Neural progenitor cell (in vitro differentiated cells): Measurements from ENCODE around the gene OGDH. TPM values are rescaled to one million over a fixed set of nuclear protein-coding genes. Genes with fewer than 3 reads are reported as not detected.
"Not testable (repeated sequence)": the region's sequence is repeated elsewhere in the genome, so short reads cannot be mapped to it uniquely, and the experiment has no call there.

Source experiments
- DNase-seq: peaks from one replicate; pipeline ENCODE4 v3.0.0-alpha.2; 2016; ENCODE audit warnings: low spot score
- H2AFZ ChIP-seq: fragments of 200-600 bp; sonication (generic); replicated peaks from 2 replicates; pipeline ENCODE4 v1.6.1; 2016; ENCODE audit warnings: antibody characterized with exemption
- H3F3A ChIP-seq: fragments of 200-600 bp; sonication (generic); 2 replicates; pipeline ENCODE4 v1.6.1; 2016; ENCODE audit warnings: antibody characterized with exemption, low read depth
- H3K27ac ChIP-seq: fragments of 200-600 bp; sonication (generic); 2 replicates; pipeline ENCODE4 v1.5.1; 2016; ENCODE audit warnings: mild to moderate bottlenecking
- H3K27me3 ChIP-seq: fragments of 200-600 bp; sonication (generic); 2 replicates; pipeline ENCODE4 v1.6.1; 2016; ENCODE audit warnings: mild to moderate bottlenecking, moderate library complexity
- H3K36me3 ChIP-seq: fragments of 200-600 bp; sonication (generic); 2 replicates; pipeline ENCODE4 v1.5.1; 2016
- H3K4me1 ChIP-seq: fragments of 200-600 bp; sonication (generic); 2 replicates; pipeline ENCODE4 v1.6.1; 2016; ENCODE audit warnings: mixed run types
- H3K4me2 ChIP-seq: fragments of 200-600 bp; sonication (generic); 2 replicates; pipeline ENCODE4 v1.6.1; 2016
- H3K4me3 ChIP-seq: fragments of 200-600 bp; sonication (generic); 2 replicates; pipeline ENCODE4 v1.5.1; 2016
- H3K79me2 ChIP-seq: fragments of 200-600 bp; sonication (generic); 2 replicates; pipeline ENCODE4 v1.6.1; 2016; ENCODE audit warnings: low read depth
- H3K9ac ChIP-seq: fragments of 200-600 bp; sonication (generic); 2 replicates; pipeline ENCODE4 v1.6.1; 2016
- H3K9me3 ChIP-seq: fragments of 200-600 bp; sonication (generic); 2 replicates; pipeline ENCODE4 v1.5.1; 2016; ENCODE audit warnings: low read depth
- H4K20me1 ChIP-seq: fragments of 200-600 bp; sonication (generic); 2 replicates; pipeline ENCODE4 v1.6.1; 2016; ENCODE audit warnings: low read depth
- H3K27ac Mint-ChIP-seq: 3 replicates; pipeline ENCODE4 v1.8.0; 2021; ENCODE audit warnings: mixed read lengths
- H3K27me3 Mint-ChIP-seq: 2 replicates; pipeline ENCODE4 v1.8.0; 2022; ENCODE audit warnings: low read depth, mild to moderate bottlenecking, inconsistent platforms, moderate library complexity, mixed read lengths; ENCODE audit not compliant: insufficient read depth
- H3K36me3 Mint-ChIP-seq: 3 replicates; pipeline ENCODE4 v1.8.0; 2021; ENCODE audit warnings: mixed read lengths
- H3K4me1 Mint-ChIP-seq: 3 replicates; pipeline ENCODE4 v1.8.0; 2021; ENCODE audit warnings: mixed read lengths
- H3K4me3 Mint-ChIP-seq: 3 replicates; pipeline ENCODE4 v1.8.0; 2021; ENCODE audit warnings: mild to moderate bottlenecking, moderate library complexity, mixed read lengths
- H3K9me3 Mint-ChIP-seq: 3 replicates; pipeline ENCODE4 v1.8.0; 2020; ENCODE audit warnings: mixed read lengths
- CTCF ChIP-seq: fragments of 200-600 bp; sonication (generic); IDR thresholded peaks from 2 replicates; pipeline ENCODE4 v1.5.1; 2017; ENCODE audit warnings: antibody characterized with exemption, mild to moderate bottlenecking
- EZH2 ChIP-seq: fragments of 200-600 bp; sonication (generic); IDR thresholded peaks from 2 replicates; pipeline ENCODE4 v1.6.1; 2017; ENCODE audit warnings: antibody characterized with exemption, mild to moderate bottlenecking, moderate library complexity
- EZH2phosphoT487 ChIP-seq: fragments of 200-600 bp; sonication (generic); IDR thresholded peaks from 2 replicates; pipeline ENCODE4 v1.6.1; 2017; ENCODE audit warnings: antibody characterized with exemption
- total RNA-seq: library from RNA; depleted of rRNA; stranded (reverse); fragments of >200 nt; gene quantifications from 2 replicates; pipeline ENCODE4 v1.2.3, GENCODE V29; 2015; ENCODE audit warnings: low replicate concordance

Gene OGDH
- total RNA-seq, 1 donor from 2014 or later, result 25.2 TPM

- peaks cover 5% of the 10 kb centered on the region for H3K27me3 Mint-ChIP-seq
- H3K4me1 Mint-ChIP-seq, result no peaks in the 10 kb centered on the region
- peaks cover 12% of the 10 kb centered on the region for H3K36me3 Mint-ChIP-seq
- no peak for DNase-seq
- Histone ChIP-seq H3K27me3 (no peaks in the 10 kb centered on the region), H4K20me1 (no peaks in the 10 kb centered on the region), H3K27ac (no peak overlapping the region), H3F3A (peaks cover 8% of the 10 kb centered on the region), H3K4me1 (no peaks in the 10 kb centered on the region), H3K4me2 (no peak overlapping the region), H3K9me3 (no peaks in the 10 kb centered on the region), H3K4me3 (no peak overlapping the region), H3K79me2 (no peaks in the 10 kb centered on the region), H3K9ac (no peak overlapping the region), H2AFZ (no peak overlapping the region), H3K36me3 (no peaks in the 10 kb centered on the region)
- TF ChIP-seq EZH2, result no peak
- no peak for TF ChIP-seq CTCF
- no peak for TF ChIP-seq EZH2phosphoT487
- H3K27ac Mint-ChIP-seq, result no peak overlapping the region
- no peak overlapping the region for H3K4me3 Mint-ChIP-seq
- no peaks in the 10 kb centered on the region for H3K9me3 Mint-ChIP-seq
Observed at GRCh38 chr7:44561481-44561880, 44.9 kb upstream of the OGDH start.

- peaks cover 11% of the 10 kb centered on the region for H3F3A ChIP-seq
- no peaks in the 10 kb centered on the region for H4K20me1 ChIP-seq
- no peaks in the 10 kb centered on the region for H3K9me3 ChIP-seq
- Mint-ChIP-seq H3K27me3 (peaks cover 5% of the 10 kb centered on the region), H3K4me3 (no peak overlapping the region), H3K27ac (no peak overlapping the region), H3K4me1 (no peaks in the 10 kb centered on the region), H3K9me3 (no peaks in the 10 kb centered on the region), H3K36me3 (peaks cover 12% of the 10 kb centered on the region)
- no peaks in the 10 kb centered on the region for H3K36me3 ChIP-seq
- no peaks in the 10 kb centered on the region for H3K79me2 ChIP-seq
- H2AFZ ChIP-seq, result no peak overlapping the region
- no peak overlapping the region for H3K4me3 ChIP-seq
- no peak overlapping the region for H3K4me2 ChIP-seq
- DNase-seq, result no peak
- no peak overlapping the region for H3K9ac ChIP-seq
- TF ChIP-seq CTCF (no peak), EZH2 (no peak), EZH2phosphoT487 (no peak)
- H3K4me1 ChIP-seq, result no peaks in the 10 kb centered on the region
- no peaks in the 10 kb centered on the region for H3K27me3 ChIP-seq
- H3K27ac ChIP-seq, result no peak overlapping the region
Observed at GRCh38 chr7:44561962-44562621, 44.3 kb upstream of the OGDH start.

GRCh38 chr7:44562622-44562962, 43.8 kb upstream of the OGDH start:
- DNase-seq, result not testable (repeated sequence)
- peaks cover 17% of the 10 kb centered on the region for H3K36me3 Mint-ChIP-seq

GRCh38 chr7:44563171-44563679, 43.2 kb upstream of the OGDH start:
- Mint-ChIP-seq H3K9me3 (no peaks in the 10 kb centered on the region), H3K27ac (no peak overlapping the region), H3K27me3 (peaks cover 8% of the 10 kb centered on the region), H3K36me3 (peaks cover 20% of the 10 kb centered on the region), H3K4me1 (no peaks in the 10 kb centered on the region), H3K4me3 (no peak overlapping the region)
- Histone ChIP-seq H3K9me3 (no peaks in the 10 kb centered on the region), H3K9ac (no peak overlapping the region), H3F3A (peaks cover 14% of the 10 kb centered on the region), H3K36me3 (no peaks in the 10 kb centered on the region), H3K27ac (no peak overlapping the region), H3K4me1 (no peaks in the 10 kb centered on the region), H2AFZ (no peak overlapping the region), H3K4me3 (no peak overlapping the region), H3K79me2 (no peaks in the 10 kb centered on the region), H4K20me1 (no peaks in the 10 kb centered on the region), H3K27me3 (no peaks in the 10 kb centered on the region), H3K4me2 (no peak overlapping the region)
- TF ChIP-seq EZH2 (no peak), CTCF (no peak), EZH2phosphoT487 (no peak)
- no peak for DNase-seq

More at GRCh38 chr7:44562622-44562962, 43.8 kb upstream of the OGDH start:
- H3F3A ChIP-seq, result peaks cover 11% of the 10 kb centered on the region
- H4K20me1 ChIP-seq, H3K4me3 Mint-ChIP-seq, H3K4me3 ChIP-seq, H3K9me3 Mint-ChIP-seq, H3K9ac ChIP-seq, H3K27me3 ChIP-seq, H3K36me3 ChIP-seq, H3K79me2 ChIP-seq, H3K4me1 Mint-ChIP-seq, H3K4me2 ChIP-seq, H3K9me3 ChIP-seq, H3K27me3 Mint-ChIP-seq, H3K4me1 ChIP-seq, H2AFZ ChIP-seq, H3K27ac ChIP-seq, H3K27ac Mint-ChIP-seq: not testable (repeated sequence)
